ENCODE results near the gene WBP1.

DNA sequence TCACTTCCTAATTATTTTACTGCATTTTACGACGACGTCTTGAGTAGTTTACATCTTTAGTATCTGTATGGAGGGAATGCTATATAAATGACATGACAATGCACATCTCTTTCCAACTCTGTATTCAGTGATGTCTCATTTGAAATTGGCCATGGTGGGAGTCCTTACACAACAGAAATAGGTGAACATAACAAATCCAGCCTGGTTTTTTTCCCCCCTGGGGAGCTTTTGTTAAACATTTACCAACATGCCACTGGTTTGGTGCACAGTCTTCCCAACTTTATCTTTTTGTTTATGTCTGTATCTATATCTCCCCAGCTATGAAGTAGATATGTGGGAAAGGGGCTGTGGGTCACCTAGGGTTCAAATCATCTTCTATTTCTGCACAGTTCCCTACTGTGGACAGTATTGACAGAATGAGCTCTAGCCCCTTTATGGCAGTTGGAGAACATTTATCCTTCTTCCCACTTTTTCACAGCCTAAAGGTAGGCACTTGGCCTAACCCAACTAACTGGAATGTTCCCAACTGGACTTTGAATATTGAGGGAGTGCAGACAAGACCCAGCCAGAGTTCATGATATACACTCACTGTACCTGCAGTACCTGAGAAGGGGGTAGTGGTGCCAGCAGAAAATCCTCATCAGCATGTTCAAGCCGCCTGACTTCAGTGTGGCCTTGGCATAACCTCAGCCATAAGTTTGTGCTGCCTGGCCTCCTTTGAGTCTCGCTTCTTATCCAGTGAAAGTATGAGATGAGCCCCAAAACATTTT, 10.8 kb upstream of the WBP1 start:
- TF ChIP-seq CTCF (IDR thresholded peaks at IDR 0.05) (no peak), POLR2A (IDR thresholded peaks at IDR 0.05) (no peak)

Data from thyroid gland (tissue), 4 donors.